Fibroblast of the aortic adventitia (primary cell): ENCODE results near the gene GGCT. TPM values are rescaled to one million over a fixed set of nuclear protein-coding genes. Genes with fewer than 3 reads are reported as not detected.

ENCODE experiments used
- DNase-seq: peaks from one replicate; pipeline ENCODE4 v3.0.0-alpha.2; 2010; ENCODE audit warnings: low read depth
- H3K4me3 ChIP-seq: 2 replicates; pipeline ENCODE4 v1.5.1; 2011; ENCODE audit warnings: low read depth, mild to moderate bottlenecking, control low read depth, low read length, moderate library complexity
- CTCF ChIP-seq: IDR thresholded peaks from 2 replicates; pipeline ENCODE4 v1.5.1; 2011; ENCODE audit warnings: mild to moderate bottlenecking, low read length, control low read depth, inconsistent platforms; ENCODE audit not compliant: insufficient read depth
- total RNA-seq: library from RNA; depleted of rRNA; stranded (reverse); fragments of >200 nt; gene quantifications from 2 replicates; pipeline ENCODE4 v1.2.3, GENCODE V29; 2012; ENCODE audit warnings: low replicate concordance

GGCT gene
- total RNA-seq, 1 donor = 27.3 TPM

GRCh38 chr7:30447466-30447865 lies 57.2 kb downstream of the GGCT start:
- TF ChIP-seq CTCF = no peak
- no peak for DNase-seq
- no peak overlapping the region for H3K4me3 ChIP-seq

Other genes with a start within 250 kb of the GGCT start
- gene ZNRF2, start 220.2 kb downstream of the GGCT start, total RNA-seq = 5.8 and 8.2 TPM in 2 replicates
- gene NOD1, start 26.0 kb downstream of the GGCT start, total RNA-seq = 7.5 and 14.8 TPM in 2 replicates
- gene GARS1, start 90.0 kb upstream of the GGCT start, total RNA-seq = 298 and 452 TPM in 2 replicates
- not detected in 2 replicates for gene CRHR2, start 177.6 kb upstream of the GGCT start, total RNA-seq
- 2.5 and 219 TPM in 2 replicates for gene INMT, start 247.3 kb upstream of the GGCT start, total RNA-seq